ENCODE measurements around the gene GRAMD1B.

DNA sequence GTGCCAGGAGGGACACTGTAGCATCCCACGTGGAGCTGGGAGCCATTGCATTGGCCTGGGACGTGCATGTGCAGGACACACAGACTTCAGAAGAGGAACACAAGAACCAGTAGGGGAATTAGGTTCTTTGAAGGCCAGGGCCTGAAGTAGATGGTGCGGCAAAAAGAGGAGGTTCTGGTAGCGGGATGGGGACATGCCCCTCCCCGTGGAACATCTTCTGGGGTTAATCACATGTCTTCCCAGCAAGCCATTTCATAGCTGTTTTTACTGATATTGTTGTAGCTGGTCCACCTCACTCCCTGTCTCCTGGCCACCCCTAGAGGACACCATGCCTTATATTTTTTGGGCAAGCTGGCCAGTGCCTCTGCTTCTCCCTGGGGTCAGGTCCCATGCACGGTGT, 150.1 kb downstream of the GRAMD1B start:
- TF ChIP-seq, protein P1, sequence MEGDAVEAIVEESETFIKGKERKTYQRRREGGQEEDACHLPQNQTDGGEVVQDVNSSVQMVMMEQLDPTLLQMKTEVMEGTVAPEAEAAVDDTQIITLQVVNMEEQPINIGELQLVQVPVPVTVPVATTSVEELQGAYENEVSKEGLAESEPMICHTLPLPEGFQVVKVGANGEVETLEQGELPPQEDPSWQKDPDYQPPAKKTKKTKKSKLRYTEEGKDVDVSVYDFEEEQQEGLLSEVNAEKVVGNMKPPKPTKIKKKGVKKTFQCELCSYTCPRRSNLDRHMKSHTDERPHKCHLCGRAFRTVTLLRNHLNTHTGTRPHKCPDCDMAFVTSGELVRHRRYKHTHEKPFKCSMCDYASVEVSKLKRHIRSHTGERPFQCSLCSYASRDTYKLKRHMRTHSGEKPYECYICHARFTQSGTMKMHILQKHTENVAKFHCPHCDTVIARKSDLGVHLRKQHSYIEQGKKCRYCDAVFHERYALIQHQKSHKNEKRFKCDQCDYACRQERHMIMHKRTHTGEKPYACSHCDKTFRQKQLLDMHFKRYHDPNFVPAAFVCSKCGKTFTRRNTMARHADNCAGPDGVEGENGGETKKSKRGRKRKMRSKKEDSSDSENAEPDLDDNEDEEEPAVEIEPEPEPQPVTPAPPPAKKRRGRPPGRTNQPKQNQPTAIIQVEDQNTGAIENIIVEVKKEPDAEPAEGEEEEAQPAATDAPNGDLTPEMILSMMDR (IDR thresholded peaks at IDR 0.05; ENCODE audit: low read depth, low read length, missing input control), result no peak
- no peak for TF ChIP-seq JUND (IDR thresholded peaks at IDR 0.05)
- TF ChIP-seq SP1 (IDR thresholded peaks at IDR 0.05), result no peak
- TF ChIP-seq TAF1 (conservative IDR thresholded peaks at IDR 0.05), result no peak
- no peak for TF ChIP-seq YY1 (IDR thresholded peaks at IDR 0.05)
- TF ChIP-seq, protein P2, sequence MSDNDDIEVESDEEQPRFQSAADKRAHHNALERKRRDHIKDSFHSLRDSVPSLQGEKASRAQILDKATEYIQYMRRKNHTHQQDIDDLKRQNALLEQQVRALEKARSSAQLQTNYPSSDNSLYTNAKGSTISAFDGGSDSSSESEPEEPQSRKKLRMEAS (IDR thresholded peaks at IDR 0.05), result no peak
- no peak for TF ChIP-seq FOXA2 (IDR thresholded peaks at IDR 0.05)
- TF ChIP-seq, protein P3, sequence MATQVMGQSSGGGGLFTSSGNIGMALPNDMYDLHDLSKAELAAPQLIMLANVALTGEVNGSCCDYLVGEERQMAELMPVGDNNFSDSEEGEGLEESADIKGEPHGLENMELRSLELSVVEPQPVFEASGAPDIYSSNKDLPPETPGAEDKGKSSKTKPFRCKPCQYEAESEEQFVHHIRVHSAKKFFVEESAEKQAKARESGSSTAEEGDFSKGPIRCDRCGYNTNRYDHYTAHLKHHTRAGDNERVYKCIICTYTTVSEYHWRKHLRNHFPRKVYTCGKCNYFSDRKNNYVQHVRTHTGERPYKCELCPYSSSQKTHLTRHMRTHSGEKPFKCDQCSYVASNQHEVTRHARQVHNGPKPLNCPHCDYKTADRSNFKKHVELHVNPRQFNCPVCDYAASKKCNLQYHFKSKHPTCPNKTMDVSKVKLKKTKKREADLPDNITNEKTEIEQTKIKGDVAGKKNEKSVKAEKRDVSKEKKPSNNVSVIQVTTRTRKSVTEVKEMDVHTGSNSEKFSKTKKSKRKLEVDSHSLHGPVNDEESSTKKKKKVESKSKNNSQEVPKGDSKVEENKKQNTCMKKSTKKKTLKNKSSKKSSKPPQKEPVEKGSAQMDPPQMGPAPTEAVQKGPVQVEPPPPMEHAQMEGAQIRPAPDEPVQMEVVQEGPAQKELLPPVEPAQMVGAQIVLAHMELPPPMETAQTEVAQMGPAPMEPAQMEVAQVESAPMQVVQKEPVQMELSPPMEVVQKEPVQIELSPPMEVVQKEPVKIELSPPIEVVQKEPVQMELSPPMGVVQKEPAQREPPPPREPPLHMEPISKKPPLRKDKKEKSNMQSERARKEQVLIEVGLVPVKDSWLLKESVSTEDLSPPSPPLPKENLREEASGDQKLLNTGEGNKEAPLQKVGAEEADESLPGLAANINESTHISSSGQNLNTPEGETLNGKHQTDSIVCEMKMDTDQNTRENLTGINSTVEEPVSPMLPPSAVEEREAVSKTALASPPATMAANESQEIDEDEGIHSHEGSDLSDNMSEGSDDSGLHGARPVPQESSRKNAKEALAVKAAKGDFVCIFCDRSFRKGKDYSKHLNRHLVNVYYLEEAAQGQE (IDR thresholded peaks at IDR 0.05), result no peak
- no peak for TF ChIP-seq EGR1 (IDR thresholded peaks at IDR 0.05; ENCODE audit: low read depth in 2 of 2)
- no peak for TF ChIP-seq FOXA1 (IDR thresholded peaks at IDR 0.05)
- no peak for TF ChIP-seq GABPA (IDR thresholded peaks at IDR 0.05 in 1 of 2, conservative IDR thresholded peaks at IDR 0.05 in 1 of 2)
- TF ChIP-seq, protein P4, sequence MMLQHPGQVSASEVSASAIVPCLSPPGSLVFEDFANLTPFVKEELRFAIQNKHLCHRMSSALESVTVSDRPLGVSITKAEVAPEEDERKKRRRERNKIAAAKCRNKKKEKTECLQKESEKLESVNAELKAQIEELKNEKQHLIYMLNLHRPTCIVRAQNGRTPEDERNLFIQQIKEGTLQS (IDR thresholded peaks at IDR 0.05), result no peak
- TF ChIP-seq RAD21 (IDR thresholded peaks at IDR 0.05), result no peak

All from liver (tissue), 3 donors.